ENCODE measurements around the gene VWA5B1. TPM values are rescaled to one million over a fixed set of nuclear protein-coding genes. Genes with fewer than 3 reads are reported as not detected.

VWA5B1 gene
- total RNA-seq, 1 experiment from 2014 or later = 0.10 TPM

DNA sequence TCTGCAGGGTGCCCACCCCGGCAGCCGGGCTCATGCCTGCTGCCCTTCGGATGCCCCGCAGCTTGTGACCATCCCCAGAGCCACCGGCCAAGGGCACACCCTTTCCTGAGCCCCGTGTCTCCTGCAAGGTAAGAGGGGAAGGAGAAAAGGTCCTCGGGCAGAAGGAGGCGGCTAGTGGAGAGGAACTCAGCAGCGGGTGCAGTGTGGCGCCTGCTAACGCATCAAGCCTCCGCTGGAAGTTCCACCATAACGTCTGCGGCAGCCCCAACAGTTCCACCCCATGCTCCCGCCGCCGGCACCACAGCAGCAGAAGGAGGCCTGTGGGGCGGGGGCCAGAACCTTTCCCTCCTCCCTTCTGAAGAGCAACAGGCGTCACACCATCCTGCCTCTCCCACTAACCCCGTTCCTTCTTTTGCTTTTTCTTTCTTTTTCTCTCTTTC lies 990 bp downstream of the VWA5B1 start:
- H3K27me3 ChIP-seq (ENCODE audit: control insufficient read depth, insufficient read depth, low read length) = peaks cover 18% of the 10 kb centered on the region
- peak overlapping the region; percentile 30 for H3K4me3 ChIP-seq (ENCODE audit: insufficient read depth, low read depth, low read length)
- peak; percentile 71 for DNase-seq
- no peaks in the 10 kb centered on the region for H3K36me3 ChIP-seq (replicated peaks; ENCODE audit: control insufficient read depth, insufficient read depth, low read length)

DNA sequence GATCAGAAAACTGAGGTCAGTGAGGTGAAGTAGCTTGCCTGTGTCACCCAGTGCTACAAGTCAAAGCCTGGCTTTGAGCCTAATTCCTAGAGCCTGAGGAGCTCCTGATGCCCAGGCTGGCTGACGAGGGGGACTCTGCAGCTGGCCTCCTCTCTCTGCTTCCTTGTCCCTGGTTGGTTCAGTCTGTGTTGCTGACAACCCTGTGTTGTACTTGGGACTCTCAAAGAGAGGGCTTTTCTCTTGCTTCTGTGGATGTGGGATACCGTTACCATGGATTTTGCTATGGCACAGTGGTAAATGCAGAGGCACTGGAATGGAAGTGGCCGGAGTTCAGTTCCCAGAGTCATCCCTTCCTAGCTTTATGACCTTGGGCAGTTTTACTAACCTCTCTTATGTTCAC lies 8.0 kb downstream of the VWA5B1 start:
- DNase-seq = no peak
- H3K4me3 ChIP-seq (ENCODE audit: insufficient read depth, low read depth, low read length) = no peak overlapping the region
- H3K27me3 ChIP-seq (ENCODE audit: control insufficient read depth, insufficient read depth, low read length) = no peaks in the 10 kb centered on the region; the same call in 1 of the 2 replicates
- no peaks in the 10 kb centered on the region for H3K36me3 ChIP-seq (replicated peaks; ENCODE audit: control insufficient read depth, insufficient read depth, low read length)

DNA sequence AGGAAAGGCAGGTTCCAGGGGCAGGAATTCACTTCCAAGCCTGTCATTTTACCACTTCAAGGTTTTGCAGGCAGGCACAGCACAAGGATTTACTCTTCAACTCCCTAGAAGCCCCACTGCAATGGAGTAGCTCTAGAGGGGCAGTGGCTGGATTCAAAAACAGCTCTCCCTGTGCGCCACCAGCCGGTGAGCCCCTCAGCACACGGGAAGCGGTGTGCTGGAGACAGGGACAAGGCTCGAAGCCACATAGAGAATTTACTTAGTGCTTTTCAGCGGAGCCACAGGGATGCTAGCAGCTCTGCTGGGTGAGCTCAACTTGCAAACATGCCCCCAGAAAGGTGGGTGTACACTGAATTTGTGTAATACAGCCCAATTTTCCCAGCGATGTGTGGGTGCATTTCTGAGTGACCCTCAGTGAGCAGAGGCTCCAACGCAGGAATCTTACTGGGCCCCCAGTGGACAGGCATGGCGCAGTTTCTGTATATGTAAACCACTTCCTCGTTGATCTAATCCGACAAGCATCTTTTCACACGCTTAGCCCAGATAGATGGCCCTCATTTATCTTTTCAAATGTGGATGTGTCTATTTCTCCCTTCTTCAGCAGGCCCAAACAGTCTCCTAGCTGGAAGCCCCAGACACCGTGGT lies 10.9 kb downstream of the VWA5B1 start:
- Histone ChIP-seq H3K36me3 (replicated peaks; ENCODE audit: control insufficient read depth, insufficient read depth, low read length) (no peaks in the 10 kb centered on the region), H3K4me3 (ENCODE audit: insufficient read depth, low read depth, low read length) (no peak overlapping the region), H3K27me3 (ENCODE audit: control insufficient read depth, insufficient read depth, low read length) (no peaks in the 10 kb centered on the region; the same call in 1 of the 2 replicates)
- DNase-seq = no peak

DNA sequence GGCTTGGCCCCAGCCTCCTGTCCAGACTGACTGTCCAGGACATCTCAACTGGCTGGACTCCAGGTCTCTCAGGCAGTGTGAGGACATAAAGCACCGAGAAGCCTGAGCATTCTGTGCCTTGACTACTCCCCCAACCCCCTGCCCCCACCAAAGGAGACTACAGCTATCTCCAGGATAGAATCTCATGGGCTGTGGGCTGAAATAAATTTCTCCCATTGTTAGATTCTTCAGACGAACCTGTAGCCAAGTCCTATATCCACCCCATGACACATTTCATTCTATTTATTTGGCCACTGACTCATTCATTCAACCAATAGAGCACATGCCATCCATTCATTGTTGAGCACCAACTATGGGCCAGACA lies 11.4 kb downstream of the VWA5B1 start:
- no peaks in the 10 kb centered on the region; the same call in 1 of the 2 replicates for H3K27me3 ChIP-seq (ENCODE audit: control insufficient read depth, insufficient read depth, low read length)
- H3K4me3 ChIP-seq (ENCODE audit: insufficient read depth, low read depth, low read length) = no peak overlapping the region
- DNase-seq = no peak
- H3K36me3 ChIP-seq (replicated peaks; ENCODE audit: control insufficient read depth, insufficient read depth, low read length) = no peaks in the 10 kb centered on the region

DNA sequence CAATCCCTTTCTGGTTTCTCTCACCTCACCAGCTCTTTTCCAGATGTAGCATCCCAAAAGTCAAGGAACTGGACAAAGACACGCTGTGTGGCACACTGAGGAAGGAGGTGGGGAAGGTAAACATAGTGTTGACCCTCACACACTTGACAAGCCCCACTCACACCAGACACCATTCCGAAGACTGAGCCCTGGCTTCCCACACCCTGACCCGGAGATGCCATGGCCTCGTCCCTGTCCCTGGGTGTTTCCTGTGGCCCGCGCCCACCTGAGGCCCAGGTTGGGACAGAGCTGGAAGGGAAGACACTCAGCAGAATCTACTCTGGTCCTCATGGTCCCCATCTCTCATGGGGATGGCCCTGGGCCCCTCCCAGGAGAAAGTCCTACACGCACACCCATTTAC lies 16.4 kb downstream of the VWA5B1 start:
- Histone ChIP-seq H3K4me3 (ENCODE audit: insufficient read depth, low read depth, low read length) (no peak overlapping the region), H3K27me3 (ENCODE audit: control insufficient read depth, insufficient read depth, low read length) (no peaks in the 10 kb centered on the region), H3K36me3 (replicated peaks; ENCODE audit: control insufficient read depth, insufficient read depth, low read length) (no peaks in the 10 kb centered on the region)
- no peak for DNase-seq

DNA sequence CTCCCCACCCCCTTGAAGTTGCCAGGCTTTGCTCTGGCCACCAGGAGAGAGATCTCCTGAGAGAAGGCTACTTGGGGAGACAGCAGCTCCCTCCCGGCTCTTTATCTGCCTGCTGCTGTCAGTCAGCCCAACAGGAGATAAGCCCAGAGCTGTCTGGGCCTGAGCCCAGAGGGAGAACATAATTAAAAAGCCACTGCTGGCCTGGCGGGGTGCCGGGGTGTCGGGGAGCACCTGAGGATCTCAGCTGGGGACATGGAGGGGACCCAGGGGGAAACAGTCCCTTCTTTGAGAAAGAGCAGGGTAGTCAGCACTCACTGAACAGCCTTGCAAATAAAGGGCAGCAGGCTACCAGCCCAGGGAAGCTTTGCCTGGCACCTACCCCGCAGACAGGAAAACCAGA lies 17.9 kb downstream of the VWA5B1 start:
- H3K27me3 ChIP-seq (ENCODE audit: control insufficient read depth, insufficient read depth, low read length) = no peaks in the 10 kb centered on the region; the same call in 1 of the 2 replicates
- no peak for DNase-seq
- H3K36me3 ChIP-seq (replicated peaks; ENCODE audit: control insufficient read depth, insufficient read depth, low read length) = no peaks in the 10 kb centered on the region
- H3K4me3 ChIP-seq (ENCODE audit: insufficient read depth, low read depth, low read length) = no peak overlapping the region

DNA sequence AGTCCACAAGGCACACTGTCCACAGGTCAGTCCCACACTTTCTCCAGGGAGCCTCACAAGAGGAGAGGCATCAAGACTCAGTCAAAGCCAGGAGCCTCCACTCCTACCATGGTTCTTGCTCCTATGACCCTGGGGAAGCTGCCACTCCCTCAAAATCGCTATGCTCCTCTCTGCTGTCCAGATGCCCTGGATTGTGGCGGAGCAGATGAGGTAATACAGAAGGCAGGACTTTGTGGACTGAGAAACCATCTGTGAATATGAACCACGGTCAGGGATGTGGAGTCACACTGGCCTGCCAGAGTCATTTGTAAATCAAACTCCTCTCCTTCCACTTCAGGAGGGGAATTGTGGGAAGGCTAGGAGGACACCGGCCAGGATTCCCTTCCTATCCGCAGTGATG lies 20.6 kb downstream of the VWA5B1 start:
- DNase-seq = no peak
- H3K4me3 ChIP-seq (ENCODE audit: insufficient read depth, low read depth, low read length) = no peak overlapping the region

DNA sequence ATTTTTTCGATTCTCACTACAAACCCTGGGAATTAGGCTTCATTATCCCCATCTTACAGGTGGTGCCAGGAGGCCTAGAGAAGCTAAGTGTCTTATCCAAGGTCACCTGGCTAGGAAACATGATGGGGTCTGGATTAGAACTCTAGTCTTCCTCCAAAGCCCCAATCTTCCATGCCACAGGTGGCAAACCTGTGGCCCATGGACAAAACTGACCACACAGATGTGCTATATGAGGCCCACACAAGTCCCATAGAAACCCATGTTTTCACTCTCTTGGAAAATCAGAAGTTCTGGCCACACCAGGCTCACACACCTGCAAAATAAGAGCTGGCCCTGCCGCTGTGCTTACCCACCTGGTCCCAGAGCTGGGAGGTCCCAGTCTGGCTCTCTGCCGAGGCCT lies 21.6 kb downstream of the VWA5B1 start:
- H3K4me3 ChIP-seq (ENCODE audit: insufficient read depth, low read depth, low read length) = no peak overlapping the region
- DNase-seq = no peak
- H3K27me3 ChIP-seq (ENCODE audit: control insufficient read depth, insufficient read depth, low read length) = no peaks in the 10 kb centered on the region; the same call in 1 of the 2 replicates
- H3K36me3 ChIP-seq (replicated peaks; ENCODE audit: control insufficient read depth, insufficient read depth, low read length) = no peaks in the 10 kb centered on the region

More for the DNA sequence above, 20.6 kb downstream of the VWA5B1 start:
- H3K27me3 ChIP-seq (ENCODE audit: control insufficient read depth, insufficient read depth, low read length) = no peaks in the 10 kb centered on the region; the same call in 1 of the 2 replicates
- H3K36me3 ChIP-seq (replicated peaks; ENCODE audit: control insufficient read depth, insufficient read depth, low read length) = no peaks in the 10 kb centered on the region

DNA sequence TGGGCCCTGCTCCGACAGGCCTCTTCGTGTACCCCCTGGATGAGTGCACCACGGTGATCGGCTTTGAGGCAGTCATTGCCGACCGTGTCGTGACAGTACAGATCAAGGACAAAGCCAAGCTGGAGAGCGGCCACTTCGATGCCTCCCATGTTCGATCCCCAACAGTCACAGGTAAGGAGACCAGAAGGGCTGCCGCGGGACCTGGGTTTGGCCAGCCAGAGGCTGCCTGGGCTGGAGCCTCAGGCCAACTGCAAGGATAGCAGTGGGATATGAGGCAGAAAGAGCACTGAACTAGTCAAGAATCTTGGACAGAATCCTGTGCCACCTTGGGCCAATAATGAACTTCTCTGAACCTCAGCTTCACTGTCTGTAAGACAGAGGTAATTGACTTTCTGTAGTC lies 22.1 kb downstream of the VWA5B1 start:
- Histone ChIP-seq H3K36me3 (replicated peaks; ENCODE audit: control insufficient read depth, insufficient read depth, low read length) (no peaks in the 10 kb centered on the region), H3K4me3 (ENCODE audit: insufficient read depth, low read depth, low read length) (no peak overlapping the region), H3K27me3 (ENCODE audit: control insufficient read depth, insufficient read depth, low read length) (no peaks in the 10 kb centered on the region; the same call in 1 of the 2 replicates)
- no peak for DNase-seq

DNA sequence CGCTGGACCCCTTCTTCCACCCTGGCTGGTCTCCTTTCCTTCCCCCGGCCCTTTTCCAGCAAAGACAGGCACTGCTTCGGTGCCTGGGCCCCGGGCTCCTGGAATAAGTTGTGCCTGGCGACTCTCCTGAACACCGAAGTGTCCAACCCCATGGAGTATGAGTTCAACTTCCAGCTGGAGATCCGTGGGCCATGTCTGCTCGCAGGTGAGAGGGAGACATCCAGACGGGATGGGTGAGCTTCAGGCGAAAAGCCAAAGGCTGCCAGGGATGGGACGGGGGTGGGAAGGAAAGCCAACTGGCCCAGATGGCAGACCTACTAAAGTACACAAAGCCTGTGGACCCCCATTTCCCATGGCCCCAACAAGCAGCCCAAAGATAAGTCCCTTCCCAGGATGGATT lies 26.8 kb downstream of the VWA5B1 start:
- Histone ChIP-seq H3K4me3 (ENCODE audit: insufficient read depth, low read depth, low read length) (no peak overlapping the region), H3K36me3 (replicated peaks; ENCODE audit: control insufficient read depth, insufficient read depth, low read length) (no peaks in the 10 kb centered on the region), H3K27me3 (ENCODE audit: control insufficient read depth, insufficient read depth, low read length) (no peaks in the 10 kb centered on the region; the same call in 1 of the 2 replicates)
- no peak for DNase-seq

DNA sequence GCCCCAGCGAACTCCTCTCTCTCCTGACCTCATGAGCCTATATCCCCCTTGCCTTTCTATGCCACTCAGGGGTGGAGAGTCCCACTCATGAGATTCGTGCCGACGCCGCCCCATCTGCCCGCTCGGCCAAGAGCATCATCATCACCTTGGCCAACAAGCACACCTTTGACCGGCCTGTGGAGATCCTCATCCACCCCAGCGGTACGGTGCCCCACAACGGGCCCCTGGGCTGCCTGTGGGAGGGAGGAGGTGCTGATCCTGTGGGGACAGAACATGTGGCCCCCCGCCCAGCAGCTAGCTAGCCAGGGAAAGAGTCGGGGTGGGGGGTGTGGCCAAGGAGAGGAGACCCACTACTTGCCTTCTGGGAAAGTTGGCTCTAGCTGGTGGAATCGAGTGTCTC lies 27.8 kb downstream of the VWA5B1 start:
- no peak for DNase-seq
- Histone ChIP-seq H3K27me3 (ENCODE audit: control insufficient read depth, insufficient read depth, low read length) (no peaks in the 10 kb centered on the region; the same call in 1 of the 2 replicates), H3K4me3 (ENCODE audit: insufficient read depth, low read depth, low read length) (no peak overlapping the region)

DNA sequence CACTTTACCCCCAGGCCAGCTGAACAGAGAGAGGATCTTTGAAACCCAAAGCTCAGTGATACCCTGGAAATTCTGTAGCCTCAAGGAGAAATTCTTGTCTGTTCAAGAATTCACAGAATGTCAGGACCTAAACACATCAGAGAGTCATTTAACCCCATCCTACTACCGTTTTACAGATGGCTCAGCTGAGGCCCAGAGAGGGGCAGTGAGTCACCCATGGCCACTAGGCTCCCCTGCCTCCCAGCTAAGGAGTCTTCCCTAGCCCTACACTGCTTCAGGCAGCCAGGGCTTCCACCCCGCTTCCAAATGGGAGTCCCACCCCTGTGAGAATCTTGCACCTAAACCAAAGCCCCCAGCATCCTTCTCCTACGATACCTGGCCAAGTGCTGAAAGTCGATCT lies 28.3 kb downstream of the VWA5B1 start:
- Histone ChIP-seq H3K36me3 (replicated peaks; ENCODE audit: control insufficient read depth, insufficient read depth, low read length) (no peaks in the 10 kb centered on the region), H3K27me3 (ENCODE audit: control insufficient read depth, insufficient read depth, low read length) (no peaks in the 10 kb centered on the region; the same call in 1 of the 2 replicates), H3K4me3 (ENCODE audit: insufficient read depth, low read depth, low read length) (no peak overlapping the region)
- DNase-seq = no peak

More for the DNA sequence above, 27.8 kb downstream of the VWA5B1 start:
- no peaks in the 10 kb centered on the region for H3K36me3 ChIP-seq (replicated peaks; ENCODE audit: control insufficient read depth, insufficient read depth, low read length)

DNA sequence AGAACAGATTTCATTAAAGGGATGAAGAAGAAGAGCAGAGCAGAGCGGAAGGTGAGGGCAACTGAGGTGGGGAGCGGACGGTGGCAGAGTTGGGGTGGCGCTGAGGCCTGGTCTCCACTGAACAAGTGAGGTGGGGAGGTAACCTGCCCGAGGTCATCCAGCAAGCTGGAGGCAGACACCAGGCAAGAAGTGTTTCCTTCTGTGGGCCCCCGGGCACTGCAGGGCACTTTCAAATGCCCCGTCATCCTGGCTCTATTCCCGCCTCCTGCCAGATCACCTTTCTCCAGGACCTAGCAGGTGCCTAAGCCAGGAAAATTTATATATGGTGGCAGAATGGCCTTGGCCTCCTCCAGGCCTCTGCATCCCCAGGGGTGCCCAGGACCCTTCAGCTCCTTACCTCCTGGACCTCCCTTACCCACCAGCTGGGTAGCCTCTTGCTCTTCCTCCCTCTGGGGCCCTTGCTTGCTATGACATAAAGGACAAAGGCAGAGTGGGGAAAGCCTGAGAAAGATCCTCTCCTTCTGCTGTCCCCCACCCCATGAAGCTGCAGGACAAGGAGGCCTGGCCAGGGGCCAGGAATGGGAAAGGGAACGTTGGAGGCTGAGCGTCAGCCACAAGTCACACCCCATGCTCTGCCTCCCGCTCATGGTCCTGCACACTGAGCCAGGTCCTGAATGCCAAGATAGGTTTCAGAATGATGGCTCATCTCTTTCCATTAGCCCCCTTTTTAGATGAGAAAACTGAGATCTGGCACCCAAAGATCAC lies 29.0 kb downstream of the VWA5B1 start:
- H3K36me3 ChIP-seq (replicated peaks; ENCODE audit: control insufficient read depth, insufficient read depth, low read length) = no peaks in the 10 kb centered on the region
- H3K27me3 ChIP-seq (ENCODE audit: control insufficient read depth, insufficient read depth, low read length) = no peaks in the 10 kb centered on the region; the same call in 1 of the 2 replicates

DNA sequence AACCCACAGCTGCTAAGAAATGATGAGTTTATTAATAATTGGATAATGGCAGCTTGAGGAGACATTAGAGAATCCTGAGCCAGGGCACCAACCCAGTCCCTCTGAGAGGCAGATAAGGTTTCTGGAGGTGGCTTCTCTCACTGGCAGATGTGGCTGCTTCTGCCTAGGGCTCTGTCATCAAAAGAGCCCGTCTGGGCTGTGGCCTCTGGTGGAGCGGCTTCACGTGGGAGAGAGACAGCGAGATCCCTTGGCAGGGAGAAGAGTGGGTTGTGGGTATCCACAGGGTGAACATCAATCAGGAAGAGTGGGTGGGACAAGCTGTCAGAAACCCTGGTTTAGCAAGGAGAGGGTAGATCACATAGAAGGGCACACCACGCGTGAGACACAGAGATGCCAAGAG lies 30.0 kb downstream of the VWA5B1 start:
- no peak overlapping the region for H3K4me3 ChIP-seq (ENCODE audit: insufficient read depth, low read depth, low read length)
- no peaks in the 10 kb centered on the region; the same call in 1 of the 2 replicates for H3K27me3 ChIP-seq (ENCODE audit: control insufficient read depth, insufficient read depth, low read length)
- no peak for DNase-seq
- H3K36me3 ChIP-seq (replicated peaks; ENCODE audit: control insufficient read depth, insufficient read depth, low read length) = no peaks in the 10 kb centered on the region

More for the DNA sequence above, 29.0 kb downstream of the VWA5B1 start:
- DNase-seq = no peak
- H3K4me3 ChIP-seq (ENCODE audit: insufficient read depth, low read depth, low read length) = no peak overlapping the region

DNA sequence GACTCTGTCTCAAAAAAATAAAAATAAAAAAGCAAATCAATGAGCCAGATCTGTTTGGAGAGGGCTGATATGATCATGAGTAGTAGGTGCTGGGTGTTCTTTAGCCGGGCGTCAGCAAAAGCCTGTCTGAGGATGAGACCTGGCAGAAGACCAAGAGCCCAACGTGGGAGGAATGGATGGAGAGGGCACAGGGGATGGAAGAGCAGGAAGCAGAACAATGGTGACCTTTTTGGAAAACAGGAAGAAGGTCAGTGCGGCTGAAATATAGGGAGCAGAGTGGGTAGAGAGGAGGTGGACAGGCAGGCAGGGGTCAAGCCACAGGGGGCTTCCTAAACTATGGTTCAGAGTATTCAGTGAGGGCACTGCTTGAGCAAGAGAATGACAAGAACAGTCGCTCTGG lies 30.9 kb downstream of the VWA5B1 start:
- no peaks in the 10 kb centered on the region for H3K36me3 ChIP-seq (replicated peaks; ENCODE audit: control insufficient read depth, insufficient read depth, low read length)
- H3K4me3 ChIP-seq (ENCODE audit: insufficient read depth, low read depth, low read length) = no peak overlapping the region

More for the DNA sequence above, 30.9 kb downstream of the VWA5B1 start:
- no peak for DNase-seq
- H3K27me3 ChIP-seq (ENCODE audit: control insufficient read depth, insufficient read depth, low read length) = no peaks in the 10 kb centered on the region; the same call in 1 of the 2 replicates

Data from H7 (cell line).